ENCODE data around the gene NUDT19.

DNA sequence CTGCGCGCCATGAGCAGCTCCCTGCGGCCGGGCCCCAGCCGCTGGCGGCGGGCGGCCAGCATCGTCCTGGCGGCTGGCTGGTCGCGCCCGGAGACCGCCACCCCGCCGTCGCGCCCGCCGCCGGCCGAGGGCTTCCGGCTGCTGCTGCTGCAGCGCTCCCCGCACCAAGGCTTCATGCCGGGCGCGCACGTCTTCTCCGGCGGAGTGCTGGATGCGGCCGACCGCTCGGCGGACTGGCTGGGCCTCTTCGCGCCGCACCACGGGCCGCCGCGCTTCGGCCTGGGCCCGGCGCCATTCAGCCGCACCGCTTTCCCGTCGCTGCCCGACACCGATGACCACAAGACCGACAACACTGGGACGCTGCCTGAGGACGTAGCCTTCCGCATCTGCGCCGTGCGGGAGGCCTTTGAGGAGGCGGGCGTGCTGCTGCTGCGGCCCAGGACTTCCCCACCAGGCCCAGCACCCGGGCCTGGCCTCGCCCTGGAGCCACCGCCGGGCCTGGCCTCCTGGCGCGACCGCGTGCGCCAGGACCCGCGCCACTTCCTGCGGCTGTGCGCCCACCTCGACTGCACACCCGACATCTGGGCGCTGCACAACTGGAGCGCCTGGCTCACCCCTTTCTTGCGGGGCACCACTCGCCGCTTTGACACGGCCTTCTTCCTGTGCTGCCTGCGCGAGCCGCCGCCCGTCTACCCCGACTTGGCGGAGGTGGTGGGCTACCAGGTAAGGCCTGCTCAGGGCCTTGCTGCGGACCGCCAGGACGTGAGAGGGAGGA lies 518 bp downstream of the NUDT19 start:
- TF ChIP-seq CTCF (IDR thresholded peaks at IDR 0.05; ENCODE audit: low read length): no peak
- TF ChIP-seq EZH2 (optimal IDR thresholded peaks at IDR 0.05; ENCODE audit: low read depth, low read length): no peak

Measured in MM.1S (cell line).